Activated T-cell treated with anti-CD3 and anti-CD28 coated beads, Interleukin-2, amount 50 U/mL, for 4 hours (primary cell): ENCODE data around the gene ACTN1. TPM values are rescaled to one million over a fixed set of nuclear protein-coding genes. Genes with fewer than 3 reads are reported as not detected.

Experiments
- ATAC-seq, 2 donors: fragments of 200-7000 bp; cut with Tn5 transposase; one replicate each; pipeline ENCODE4 v1.10.0; 2021
- DNase-seq: peaks from one replicate; pipeline ENCODE4 v3.0.0-alpha.2; 2020
- H3K27me3 Mint-ChIP-seq: one replicate; pipeline ENCODE4 v1.8.0; 2021; ENCODE audit warnings: low read depth, mixed read lengths
- H3K36me3 Mint-ChIP-seq: one replicate; pipeline ENCODE4 v1.8.0; 2022; ENCODE audit warnings: mixed read lengths; ENCODE audit not compliant: insufficient read depth
- H3K4me1 Mint-ChIP-seq: one replicate; pipeline ENCODE4 v1.8.0; 2021; ENCODE audit warnings: low read depth, mixed read lengths
- H3K4me3 Mint-ChIP-seq: one replicate; pipeline ENCODE4 v1.8.0; 2021; ENCODE audit warnings: mild to moderate bottlenecking, moderate library complexity, mixed read lengths
- H3K9me3 Mint-ChIP-seq: one replicate; pipeline ENCODE4 v1.8.0; 2021; ENCODE audit warnings: mixed read lengths
- total RNA-seq, 3 donors: library from RNA; stranded (reverse); gene quantifications; one replicate each; pipeline ENCODE4 v1.2.1, GENCODE V29; 2021

Gene ACTN1
- total RNA-seq, 3 donors from 2014 or later: 47.0 to 77.1 (median 56.2) TPM

GRCh38 chr14:68956724-68957123 lies 22.4 kb downstream of the ACTN1 start:
- Mint-ChIP-seq H3K4me3 (no peak overlapping the region), H3K27me3 (no peaks in the 10 kb centered on the region), H3K4me1 (peaks cover 72% of the 10 kb centered on the region), H3K36me3 (peaks cover 10% of the 10 kb centered on the region), H3K9me3 (no peaks in the 10 kb centered on the region)
- ATAC-seq: no peak
- no peak for DNase-seq

- H3K4me1 Mint-ChIP-seq: peaks cover 74% of the 10 kb centered on the region
- no peaks in the 10 kb centered on the region for H3K27me3 Mint-ChIP-seq
- peaks cover 10% of the 10 kb centered on the region for H3K36me3 Mint-ChIP-seq
- H3K9me3 Mint-ChIP-seq: no peaks in the 10 kb centered on the region
- no peak for DNase-seq
- no peak overlapping the region for H3K4me3 Mint-ChIP-seq
- ATAC-seq: no peak
Measured at GRCh38 chr14:68955851-68956179, 23.3 kb downstream of the ACTN1 start.

- Mint-ChIP-seq H3K4me1 (peaks cover 76% of the 10 kb centered on the region), H3K36me3 (peaks cover 10% of the 10 kb centered on the region), H3K4me3 (no peak overlapping the region), H3K27me3 (no peaks in the 10 kb centered on the region), H3K9me3 (no peaks in the 10 kb centered on the region)
- no peak for DNase-seq
- ATAC-seq: peak in 1 of 2 donors; percentile 8
Measured at GRCh38 chr14:68955164-68955850, 23.8 kb downstream of the ACTN1 start.

- H3K36me3 Mint-ChIP-seq: peaks cover 7% of the 10 kb centered on the region
Measured at GRCh38 chr14:68953196-68953555, 25.9 kb downstream of the ACTN1 start.

GRCh38 chr14:68952531-68953195 lies 26.4 kb downstream of the ACTN1 start:
- peaks cover 77% of the 10 kb centered on the region for H3K4me1 Mint-ChIP-seq
- peaks cover 7% of the 10 kb centered on the region for H3K36me3 Mint-ChIP-seq
- DNase-seq: no peak
- peak in 1 of 2 donors; percentile 37 for ATAC-seq
- no peaks in the 10 kb centered on the region for H3K27me3 Mint-ChIP-seq
- no peaks in the 10 kb centered on the region for H3K9me3 Mint-ChIP-seq
- H3K4me3 Mint-ChIP-seq: peak overlapping the region; percentile 11

More at GRCh38 chr14:68953196-68953555, 25.9 kb downstream of the ACTN1 start:
- DNase-seq: no peak
- Mint-ChIP-seq H3K27me3 (no peaks in the 10 kb centered on the region), H3K4me1 (peaks cover 78% of the 10 kb centered on the region), H3K9me3 (no peaks in the 10 kb centered on the region), H3K4me3 (no peak overlapping the region)
- peak in 1 of 2 donors; percentile 23 for ATAC-seq

- ATAC-seq (no peak), DNase-seq (no peak)
- Mint-ChIP-seq H3K36me3 (peaks cover 7% of the 10 kb centered on the region), H3K4me3 (no peak overlapping the region), H3K4me1 (peaks cover 77% of the 10 kb centered on the region), H3K27me3 (no peaks in the 10 kb centered on the region), H3K9me3 (no peaks in the 10 kb centered on the region)
Measured at GRCh38 chr14:68951800-68952530, 27.1 kb downstream of the ACTN1 start.

GRCh38 chr14:68951035-68951797 lies 27.9 kb downstream of the ACTN1 start:
- no peak for ATAC-seq
- DNase-seq: no peak
- no peaks in the 10 kb centered on the region for H3K9me3 Mint-ChIP-seq
- H3K36me3 Mint-ChIP-seq: peaks cover 2% of the 10 kb centered on the region
- H3K4me1 Mint-ChIP-seq: peaks cover 77% of the 10 kb centered on the region
- H3K27me3 Mint-ChIP-seq: no peaks in the 10 kb centered on the region
- H3K4me3 Mint-ChIP-seq: no peak overlapping the region

GRCh38 chr14:68950111-68950510 lies 29.0 kb downstream of the ACTN1 start:
- no peak overlapping the region for H3K4me3 Mint-ChIP-seq
- peaks cover 2% of the 10 kb centered on the region for H3K36me3 Mint-ChIP-seq
- no peaks in the 10 kb centered on the region for H3K9me3 Mint-ChIP-seq
- no peak for ATAC-seq
- H3K27me3 Mint-ChIP-seq: no peaks in the 10 kb centered on the region
- H3K4me1 Mint-ChIP-seq: peaks cover 77% of the 10 kb centered on the region
- no peak for DNase-seq

GRCh38 chr14:68949601-68949965 lies 29.5 kb downstream of the ACTN1 start:
- H3K27me3 Mint-ChIP-seq: no peaks in the 10 kb centered on the region
- ATAC-seq (no peak), DNase-seq (no peak)
- no peaks in the 10 kb centered on the region for H3K9me3 Mint-ChIP-seq
- H3K4me3 Mint-ChIP-seq: no peak overlapping the region
- peaks cover 77% of the 10 kb centered on the region for H3K4me1 Mint-ChIP-seq
- no peaks in the 10 kb centered on the region for H3K36me3 Mint-ChIP-seq

GRCh38 chr14:68948686-68949600 lies 30.2 kb downstream of the ACTN1 start:
- Mint-ChIP-seq H3K4me1 (peaks cover 80% of the 10 kb centered on the region), H3K9me3 (no peaks in the 10 kb centered on the region), H3K4me3 (no peak overlapping the region), H3K36me3 (no peaks in the 10 kb centered on the region), H3K27me3 (no peaks in the 10 kb centered on the region)
- no peak for DNase-seq
- ATAC-seq: peak in 1 of 2 donors; percentile 10

GRCh38 chr14:68947802-68948201 lies 31.3 kb downstream of the ACTN1 start:
- ATAC-seq (no peak), DNase-seq (no peak)
- Mint-ChIP-seq H3K36me3 (no peaks in the 10 kb centered on the region), H3K9me3 (no peaks in the 10 kb centered on the region), H3K27me3 (no peaks in the 10 kb centered on the region), H3K4me3 (no peak overlapping the region), H3K4me1 (peaks cover 74% of the 10 kb centered on the region)

GRCh38 chr14:68946489-68946822 lies 32.6 kb downstream of the ACTN1 start:
- H3K9me3 Mint-ChIP-seq: no peaks in the 10 kb centered on the region
- H3K4me1 Mint-ChIP-seq: peaks cover 70% of the 10 kb centered on the region
- DNase-seq: no peak
- no peaks in the 10 kb centered on the region for H3K27me3 Mint-ChIP-seq
- no peak overlapping the region for H3K4me3 Mint-ChIP-seq
- no peak for ATAC-seq
- no peaks in the 10 kb centered on the region for H3K36me3 Mint-ChIP-seq

GRCh38 chr14:68945585-68946488 lies 33.3 kb downstream of the ACTN1 start:
- Mint-ChIP-seq H3K36me3 (no peaks in the 10 kb centered on the region), H3K4me3 (no peak overlapping the region), H3K27me3 (no peaks in the 10 kb centered on the region), H3K4me1 (peaks cover 66% of the 10 kb centered on the region), H3K9me3 (no peaks in the 10 kb centered on the region)
- ATAC-seq (peak; percentile 33 to 50), DNase-seq (no peak)
